Vagina (tissue), 2 donors: Measurements from ENCODE around the gene RBL1. TPM values are rescaled to one million over a fixed set of nuclear protein-coding genes. Genes with fewer than 3 reads are reported as not detected.
A peak's percentile ranks its signal among the peaks of the same experiment; 100 is the strongest.

Source experiments
- DNase-seq, 2 donors: peaks; one replicate each; pipeline ENCODE4 v3.0.0-alpha.2; 2017; ENCODE audit errors: extremely low spot score in 2 of 2
- H3K27ac ChIP-seq: fragments of 200-600 bp; sonication (generic); one replicate; pipeline ENCODE4 v1.5.1; 2019
- H3K27me3 ChIP-seq: fragments of 200-600 bp; sonication (generic); one replicate; pipeline ENCODE4 v1.5.1; 2019
- H3K36me3 ChIP-seq, 2 donors: fragments of 200-600 bp; sonication (generic); one replicate each; pipeline ENCODE4 v1.5.1; 2017 to 2019
- H3K4me1 ChIP-seq: fragments of 200-600 bp; sonication (generic); one replicate; pipeline ENCODE4 v1.5.1; 2019
- H3K4me3 ChIP-seq, 2 donors: fragments of 200-600 bp; sonication (generic); 1 replicate in 1 of 2; 2 replicates in 1 of 2; pipeline ENCODE4 v1.5.1; 2016 to 2019
- H3K9me3 ChIP-seq: fragments of 200-600 bp; sonication (generic); one replicate; pipeline ENCODE4 v1.5.1; 2019
- CTCF ChIP-seq, 3 experiments: fragments of 450-650 bp in 2 of 3; fragments of 200-600 bp in 1 of 3; sonication (generic) in 1 of 3; IDR thresholded peaks; one replicate each; pipeline ENCODE4 v1.5.1; 2017 to 2019; ENCODE audit warnings: antibody characterized with exemption in 3 of 3, mild to moderate bottlenecking in 2 of 3, moderate library complexity in 2 of 3
- POLR2A ChIP-seq, 2 donors: fragments of 450-650 bp; IDR thresholded peaks; one replicate each; pipeline ENCODE4 v1.6.1; 2017; ENCODE audit warnings: antibody characterized with exemption in 2 of 2, mild to moderate bottlenecking in 2 of 2, moderate library complexity in 2 of 2
- POLR2AphosphoS5 ChIP-seq, 2 donors: sonication (generic); formaldehyde crosslinking; IDR thresholded peaks; one replicate each; pipeline ENCODE4 v1.9.0; 2017; ENCODE audit warnings: antibody characterized with exemption in 2 of 2, mild to moderate bottlenecking in 2 of 2, low read depth in 1 of 2; ENCODE audit not compliant: insufficient read depth in 1 of 2
- intact Hi-C: fragments of 100-400 bp; cut with DNase I; formaldehyde crosslinking; loops from one replicate; pipeline ENCODE4 v1.15.1; 2023
- total RNA-seq: library from RNA; depleted of rRNA; stranded (reverse); fragments of >200 nt; gene quantifications from one replicate; pipeline ENCODE4 v1.2.3, GENCODE V29; 2016

The RBL1 gene
- total RNA-seq, 1 donor from 2014 or later = 15.0 TPM

- DNase-seq = no peak
- no peaks in the 10 kb centered on the region for H3K4me1 ChIP-seq
- H3K27ac ChIP-seq = no peak overlapping the region
- H3K4me3 ChIP-seq = no peak overlapping the region
- H3K9me3 ChIP-seq = no peaks in the 10 kb centered on the region
- H3K36me3 ChIP-seq = no peaks in the 10 kb centered on the region
- H3K27me3 ChIP-seq = no peaks in the 10 kb centered on the region
- TF ChIP-seq POLR2A (IDR thresholded peaks at IDR 0.05) (no peak), CTCF (IDR thresholded peaks at IDR 0.05) (no peak), POLR2AphosphoS5 (IDR thresholded peaks at IDR 0.05; ENCODE audit: insufficient read depth in 1 of 2, low read depth in 1 of 2) (no peak)
- intact Hi-C loops = no loop called here
Observed at GRCh38 chr20:36959242-36959641, 136.6 kb downstream of the RBL1 start.

- Histone ChIP-seq H3K9me3 (no peaks in the 10 kb centered on the region), H3K27me3 (no peaks in the 10 kb centered on the region), H3K36me3 (no peaks in the 10 kb centered on the region), H3K4me3 (no peak overlapping the region), H3K4me1 (no peaks in the 10 kb centered on the region), H3K27ac (no peak overlapping the region)
- TF ChIP-seq CTCF (IDR thresholded peaks at IDR 0.05) = no peak
- no peak for TF ChIP-seq POLR2A (IDR thresholded peaks at IDR 0.05)
- no peak for TF ChIP-seq POLR2AphosphoS5 (IDR thresholded peaks at IDR 0.05; ENCODE audit: insufficient read depth in 1 of 2, low read depth in 1 of 2)
- intact Hi-C loops = no loop called here
- no peak for DNase-seq
Observed at GRCh38 chr20:36957875-36958667, 137.7 kb downstream of the RBL1 start.

- Histone ChIP-seq H3K4me1 (peaks cover 7% of the 10 kb centered on the region), H3K27ac (no peak overlapping the region), H3K4me3 (no peak overlapping the region), H3K27me3 (no peaks in the 10 kb centered on the region), H3K9me3 (no peaks in the 10 kb centered on the region), H3K36me3 (no peaks in the 10 kb centered on the region)
- TF ChIP-seq POLR2A (IDR thresholded peaks at IDR 0.05) (no peak), POLR2AphosphoS5 (IDR thresholded peaks at IDR 0.05; ENCODE audit: insufficient read depth in 1 of 2, low read depth in 1 of 2) (no peak), CTCF (IDR thresholded peaks at IDR 0.05) (no peak)
- intact Hi-C loops = no loop called here
- DNase-seq = no peak
Observed at GRCh38 chr20:36956674-36957073, 139.1 kb downstream of the RBL1 start.

GRCh38 chr20:36956016-36956415, 139.8 kb downstream of the RBL1 start:
- Histone ChIP-seq H3K4me1 (peaks cover 7% of the 10 kb centered on the region), H3K27ac (no peak overlapping the region), H3K27me3 (no peaks in the 10 kb centered on the region), H3K36me3 (no peaks in the 10 kb centered on the region), H3K9me3 (no peaks in the 10 kb centered on the region), H3K4me3 (no peak overlapping the region)
- TF ChIP-seq CTCF (IDR thresholded peaks at IDR 0.05) = no peak
- no peak for DNase-seq
- intact Hi-C loops = no loop called here

- no peak for DNase-seq
- TF ChIP-seq POLR2AphosphoS5 (IDR thresholded peaks at IDR 0.05; ENCODE audit: insufficient read depth in 1 of 2, low read depth in 1 of 2) = no peak
- TF ChIP-seq POLR2A (IDR thresholded peaks at IDR 0.05) = no peak
- no peak for TF ChIP-seq CTCF (IDR thresholded peaks at IDR 0.05)
- no peaks in the 10 kb centered on the region for H3K9me3 ChIP-seq
- peak overlapping the region; percentile 84 for H3K27ac ChIP-seq
- H3K36me3 ChIP-seq = no peaks in the 10 kb centered on the region
- peaks cover 19% of the 10 kb centered on the region for H3K4me1 ChIP-seq
- intact Hi-C loops = no loop called here
- no peaks in the 10 kb centered on the region for H3K27me3 ChIP-seq
- peak overlapping the region; percentile 84 for H3K4me3 ChIP-seq
Observed at GRCh38 chr20:36951979-36952738, 143.6 kb downstream of the RBL1 start.
